ENCODE results near the gene TAMALIN. TPM values are rescaled to one million over a fixed set of nuclear protein-coding genes. Genes with fewer than 3 reads are reported as not detected.

TAMALIN gene
- total RNA-seq, 4 donors from 2014 or later: 9.8 to 20.8 (median 14.5) TPM

DNA sequence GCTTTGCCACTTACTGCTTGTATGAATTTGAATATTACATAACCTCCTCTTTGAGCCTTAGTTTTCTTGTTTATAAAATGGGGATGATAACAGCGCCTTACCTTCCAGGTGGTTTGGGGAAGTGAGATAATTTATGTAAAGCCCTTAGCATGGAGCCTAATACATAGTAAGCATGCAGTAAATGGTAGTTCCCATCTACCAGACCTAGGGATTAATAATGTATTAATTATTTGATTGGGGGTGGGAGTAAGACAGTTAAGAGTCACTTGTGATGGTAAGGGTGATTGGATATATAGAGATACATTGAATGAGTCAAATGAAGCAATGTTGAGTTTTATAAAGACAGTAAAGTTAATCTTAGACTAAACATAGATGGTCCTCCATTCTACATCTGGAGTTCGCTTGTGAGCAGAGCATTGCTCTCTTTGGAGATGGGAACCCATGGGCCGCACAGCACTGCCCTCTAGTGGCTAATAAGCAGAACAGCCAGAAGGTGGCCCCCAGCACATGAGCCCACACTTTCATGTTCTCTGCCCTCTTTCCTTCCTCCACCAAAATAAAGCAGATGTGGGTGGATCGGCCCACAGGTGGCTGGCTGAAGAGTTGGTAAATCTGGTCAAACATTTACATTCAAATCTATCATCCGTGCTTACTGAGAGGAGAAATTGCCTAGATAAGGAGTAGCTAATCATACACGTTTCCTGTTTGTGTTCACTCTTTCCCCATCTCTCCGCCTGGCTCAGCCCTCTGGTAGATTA, 26.5 kb upstream of the TAMALIN start:
- intact Hi-C loops (cut with DNase I): loop anchor here (5.0 to 10.0 kb wide), 2 partner anchors 55 to 83 kb away; no protein-coding TSS in a partner anchor
- peaks cover 8 to 10% of the 10 kb centered on the region in 2 donors for H3K4me1 ChIP-seq
- TF ChIP-seq, protein P1, sequence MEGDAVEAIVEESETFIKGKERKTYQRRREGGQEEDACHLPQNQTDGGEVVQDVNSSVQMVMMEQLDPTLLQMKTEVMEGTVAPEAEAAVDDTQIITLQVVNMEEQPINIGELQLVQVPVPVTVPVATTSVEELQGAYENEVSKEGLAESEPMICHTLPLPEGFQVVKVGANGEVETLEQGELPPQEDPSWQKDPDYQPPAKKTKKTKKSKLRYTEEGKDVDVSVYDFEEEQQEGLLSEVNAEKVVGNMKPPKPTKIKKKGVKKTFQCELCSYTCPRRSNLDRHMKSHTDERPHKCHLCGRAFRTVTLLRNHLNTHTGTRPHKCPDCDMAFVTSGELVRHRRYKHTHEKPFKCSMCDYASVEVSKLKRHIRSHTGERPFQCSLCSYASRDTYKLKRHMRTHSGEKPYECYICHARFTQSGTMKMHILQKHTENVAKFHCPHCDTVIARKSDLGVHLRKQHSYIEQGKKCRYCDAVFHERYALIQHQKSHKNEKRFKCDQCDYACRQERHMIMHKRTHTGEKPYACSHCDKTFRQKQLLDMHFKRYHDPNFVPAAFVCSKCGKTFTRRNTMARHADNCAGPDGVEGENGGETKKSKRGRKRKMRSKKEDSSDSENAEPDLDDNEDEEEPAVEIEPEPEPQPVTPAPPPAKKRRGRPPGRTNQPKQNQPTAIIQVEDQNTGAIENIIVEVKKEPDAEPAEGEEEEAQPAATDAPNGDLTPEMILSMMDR (IDR thresholded peaks at IDR 0.05): peak; percentile 82 to 95 (median 92)
- TF ChIP-seq POLR2A (IDR thresholded peaks at IDR 0.05): no peak
- H3K4me3 ChIP-seq (replicated peaks in 1 of 3): no peak overlapping the region
- no peaks in the 10 kb centered on the region for H3K9me3 ChIP-seq
- WGBS, 2 donors: 51 to 52% methylated on average over 7 of the region's 7 CpGs
- peak; percentile 63 to 68 for DNase-seq
- H3K27me3 ChIP-seq: no peaks in the 10 kb centered on the region
- H3K27ac ChIP-seq: no peak overlapping the region
- H3K36me3 ChIP-seq: peaks cover 41 to 49% of the 10 kb centered on the region in 2 donors

DNA sequence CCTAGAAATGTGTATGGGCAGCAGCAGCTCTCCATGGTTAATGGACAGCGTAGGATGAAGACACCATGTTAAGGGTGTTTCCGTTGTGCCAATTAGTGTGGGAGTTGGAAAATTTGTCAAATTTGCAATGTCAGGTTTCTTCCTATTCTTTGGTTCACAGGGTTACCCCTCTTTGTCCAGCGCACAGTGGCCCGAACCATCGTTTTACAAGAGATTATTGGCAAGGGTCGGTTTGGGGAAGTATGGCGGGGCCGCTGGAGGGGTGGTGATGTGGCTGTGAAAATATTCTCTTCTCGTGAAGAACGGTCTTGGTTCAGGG, 26.0 kb upstream of the TAMALIN start:
- intact Hi-C loops (cut with DNase I): loop anchor here (5.0 to 10.0 kb wide), 2 partner anchors 56 to 83 kb away; no protein-coding TSS in a partner anchor
- DNase-seq: no peak
- Histone ChIP-seq H3K27me3 (no peaks in the 10 kb centered on the region), H3K36me3 (peaks cover 40 to 52% of the 10 kb centered on the region in 2 donors), H3K4me3 (replicated peaks in 1 of 3) (no peak overlapping the region), H3K27ac (no peak overlapping the region), H3K4me1 (peaks cover 7 to 10% of the 10 kb centered on the region in 2 donors), H3K9me3 (no peaks in the 10 kb centered on the region)
- 88 to 89% methylated on average over 10 of the region's 10 CpGs for WGBS, 2 donors
- no peak for TF ChIP-seq POLR2A (IDR thresholded peaks at IDR 0.05)
- TF ChIP-seq, protein P1 (IDR thresholded peaks at IDR 0.05): no peak

DNA sequence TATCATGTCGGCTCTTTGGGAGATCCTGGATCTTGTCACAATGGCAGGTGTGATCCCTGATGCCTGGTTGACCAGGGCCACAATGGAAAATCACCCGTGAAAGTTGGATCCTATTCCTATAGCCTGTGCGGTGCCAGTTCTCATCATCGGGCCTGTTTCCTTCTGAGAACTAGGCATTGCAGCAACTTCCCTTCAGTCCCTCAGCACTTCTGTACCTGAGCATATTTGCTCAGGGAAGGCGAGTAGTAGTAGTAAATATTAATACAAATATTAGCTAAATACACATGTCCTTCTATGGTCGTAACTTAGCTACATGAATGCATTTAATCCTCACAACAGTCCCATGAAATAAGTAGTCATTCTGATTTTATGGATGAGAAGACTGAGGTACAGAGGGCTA, 22.1 kb upstream of the TAMALIN start:
- no peaks in the 10 kb centered on the region for H3K9me3 ChIP-seq
- H3K4me3 ChIP-seq (replicated peaks in 1 of 3): no peak overlapping the region
- intact Hi-C loops (cut with DNase I): loop anchor here (5.0 to 10.0 kb wide), 2 partner anchors 60 to 87 kb away; no protein-coding TSS in a partner anchor
- H3K27ac ChIP-seq: no peak overlapping the region
- H3K36me3 ChIP-seq: peaks cover 45 to 59% of the 10 kb centered on the region in 2 donors
- no peak for TF ChIP-seq POLR2A (IDR thresholded peaks at IDR 0.05)
- no peak for DNase-seq
- H3K27me3 ChIP-seq: no peaks in the 10 kb centered on the region
- 90 to 96% methylated on average over 6 of the region's 6 CpGs for WGBS, 2 donors
- H3K4me1 ChIP-seq: no peaks in the 10 kb centered on the region

DNA sequence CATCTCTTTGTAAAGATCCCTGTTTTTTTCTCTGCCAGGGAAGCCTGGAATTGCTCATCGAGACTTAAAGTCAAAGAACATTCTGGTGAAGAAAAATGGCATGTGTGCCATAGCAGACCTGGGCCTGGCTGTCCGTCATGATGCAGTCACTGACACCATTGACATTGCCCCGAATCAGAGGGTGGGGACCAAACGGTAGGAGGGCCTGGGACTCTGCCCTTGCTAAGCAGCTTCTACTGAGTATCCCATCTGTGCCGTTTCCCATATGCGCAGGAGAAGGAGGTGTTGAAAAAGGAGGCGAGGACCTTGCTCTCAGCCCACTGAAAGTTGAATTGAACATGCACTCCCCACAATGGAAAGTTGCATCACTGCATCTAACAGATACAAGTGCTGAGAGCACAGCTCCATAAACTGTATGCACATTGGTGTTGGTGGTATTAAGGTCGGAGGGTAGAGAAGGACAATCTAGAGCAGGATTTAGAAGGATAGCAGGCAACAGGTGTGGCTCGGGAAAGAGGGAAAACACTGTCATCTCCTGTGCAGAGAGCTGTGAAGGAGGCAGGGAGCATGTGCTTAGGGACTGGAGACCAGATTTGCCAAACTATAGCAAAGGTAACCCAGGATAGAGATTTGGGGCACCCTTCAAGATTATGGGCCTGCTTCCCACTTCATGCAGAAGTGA, 21.5 kb upstream of the TAMALIN start:
- no peak overlapping the region for H3K27ac ChIP-seq
- 91 to 93% methylated on average over 9 of the region's 9 CpGs for WGBS, 2 donors

DNA sequence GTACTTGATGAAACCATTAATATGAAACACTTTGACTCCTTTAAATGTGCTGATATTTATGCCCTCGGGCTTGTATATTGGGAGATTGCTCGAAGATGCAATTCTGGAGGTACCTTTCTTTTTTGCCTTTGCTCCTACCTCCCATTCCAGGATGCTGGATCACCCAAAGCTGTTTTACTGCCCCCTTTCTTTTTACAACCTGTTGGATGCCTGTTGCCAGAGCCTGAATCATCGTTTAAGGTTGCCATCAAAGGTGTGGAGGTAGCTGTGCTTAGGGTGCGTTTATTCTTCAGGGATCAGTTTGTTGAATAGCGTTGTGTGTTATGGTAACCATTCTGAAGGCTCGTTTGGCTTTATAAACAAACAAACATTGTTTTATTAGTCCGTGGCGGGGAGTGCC, 19.9 kb upstream of the TAMALIN start:
- Histone ChIP-seq H3K27me3 (no peaks in the 10 kb centered on the region), H3K4me3 (replicated peaks in 1 of 3) (no peak overlapping the region), H3K9me3 (no peaks in the 10 kb centered on the region), H3K4me1 (no peaks in the 10 kb centered on the region), H3K27ac (no peak overlapping the region), H3K36me3 (peaks cover 41 to 53% of the 10 kb centered on the region in 2 donors)
- no peak for TF ChIP-seq POLR2A (IDR thresholded peaks at IDR 0.05)
- 89 to 91% methylated on average over 8 of the region's 8 CpGs for WGBS, 2 donors
- intact Hi-C loops (cut with DNase I): loop anchor here (10.0 kb wide), 1 partner anchor 62 kb away; no protein-coding TSS in a partner anchor
- DNase-seq: no peak

More for the DNA sequence above, 21.5 kb upstream of the TAMALIN start:
- Histone ChIP-seq H3K27me3 (no peaks in the 10 kb centered on the region), H3K4me1 (no peaks in the 10 kb centered on the region), H3K9me3 (no peaks in the 10 kb centered on the region), H3K36me3 (peaks cover 45 to 59% of the 10 kb centered on the region in 2 donors), H3K4me3 (replicated peaks in 1 of 3) (no peak overlapping the region)
- DNase-seq: no peak
- TF ChIP-seq POLR2A (IDR thresholded peaks at IDR 0.05): no peak
- intact Hi-C loops (cut with DNase I): loop anchor here (10.0 kb wide), 1 partner anchor 60 kb away; no protein-coding TSS in a partner anchor

DNA sequence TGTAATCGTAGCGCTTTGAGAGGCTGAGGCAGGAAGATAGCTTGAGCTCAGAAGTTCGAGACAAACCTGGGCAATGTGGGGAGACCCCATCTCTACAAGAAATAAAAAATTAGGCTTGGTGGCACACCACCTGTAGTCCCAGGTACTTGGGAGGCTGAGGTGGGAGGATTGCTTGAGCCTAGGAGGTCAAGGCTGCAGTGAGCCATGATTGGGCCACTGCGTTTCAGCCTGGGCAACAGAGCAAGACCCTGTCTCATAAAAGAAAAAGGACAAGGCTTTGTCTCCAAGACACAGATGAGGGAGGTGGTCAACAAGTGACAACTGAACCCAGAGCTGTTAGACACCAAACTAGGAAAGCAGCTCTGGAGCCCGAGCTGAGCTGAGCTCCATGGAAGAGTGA, 14.5 kb upstream of the TAMALIN start:
- peaks cover 22 to 32% of the 10 kb centered on the region in 2 donors for H3K36me3 ChIP-seq
- H3K9me3 ChIP-seq: no peaks in the 10 kb centered on the region
- H3K27me3 ChIP-seq: no peaks in the 10 kb centered on the region
- no peak overlapping the region for H3K27ac ChIP-seq
- intact Hi-C loops (cut with DNase I): no loop called here
- DNase-seq: no peak
- H3K4me1 ChIP-seq: no peaks in the 10 kb centered on the region
- H3K4me3 ChIP-seq (replicated peaks in 1 of 3): no peak overlapping the region
- 89 to 91% methylated on average over 5 of the region's 5 CpGs for whole genome bisulfite sequencing, 2 donors
- TF ChIP-seq, protein P1 (IDR thresholded peaks at IDR 0.05): no peak
- TF ChIP-seq POLR2A (IDR thresholded peaks at IDR 0.05): no peak

Data from thyroid gland (tissue), 4 donors.